ENCODE measurements around the gene KCNMA1. TPM values are rescaled to one million over a fixed set of nuclear protein-coding genes. Genes with fewer than 3 reads are reported as not detected.

The KCNMA1 gene
- total and polyA plus RNA-seq, 10 of the 15 experiments (the other 5 are each of a cell fraction or from before 2014, with no cell fraction given): 8.5 to 77.0 (median 21.3) TPM

- 14% methylated on average over 4 of the region's 4 CpGs for WGBS (ENCODE audit: insufficient coverage, insufficient replicate concordance, low lambda C conversion rate, missing lambda C conversion rate)
- H3K27ac ChIP-seq (ENCODE audit: control insufficient read depth, insufficient read depth): no peak overlapping the region
- in situ Hi-C loops (cut with MboI) (no loop called here), intact Hi-C loops (cut with micrococcal nuclease; ENCODE audit: unreplicated experiment) (no loop called here)
- no peaks in the 10 kb centered on the region for H3K27me3 ChIP-seq (replicated peaks in 1 of 2; ENCODE audit: control insufficient read depth in 2 of 2, insufficient read depth in 2 of 2, low read length in 1 of 2)
- no peak for FAIRE-seq
- CTCF ChIA-PET: interaction anchor here (0.9 to 4.8 kb wide), 9 partner anchors 8 to 81 kb away, joined by 3 to 34 read pairs (median 5); no protein-coding TSS in a partner anchor
- POLR2A ChIA-PET: no interaction called here
- H4K20me1 ChIP-seq (ENCODE audit: control insufficient read depth, insufficient read depth): no peaks in the 10 kb centered on the region
- no peak overlapping the region for H2AFZ ChIP-seq (ENCODE audit: control insufficient read depth, low read depth, low read length)
- SMC1A ChIA-PET (ENCODE audit: uncharacterized antibody, unreplicated experiment): interaction anchor here (0.6 to 2.4 kb wide), 12 partner anchors 9 to 1239 kb away, joined by 3 to 7 read pairs (median 4); no protein-coding TSS in a partner anchor
- no peak for TF ChIP-seq NFIC (IDR thresholded peaks at IDR 0.05; ENCODE audit: low read depth, low read length)
- no peak for TF ChIP-seq NKRF (conservative IDR thresholded peaks at IDR 0.05)
- TF ChIP-seq FOXK2 (IDR thresholded peaks at IDR 0.05): no peak
- no peak for TF ChIP-seq HDAC6 (IDR thresholded peaks at IDR 0.05; ENCODE audit: unreplicated experiment)
- TF ChIP-seq SUZ12 (IDR thresholded peaks at IDR 0.05; ENCODE audit: unreplicated experiment): no peak
- no peak overlapping the region for H3K4me2 ChIP-seq (ENCODE audit: control insufficient read depth, insufficient read depth)
- H3K9ac ChIP-seq (ENCODE audit: control insufficient read depth, insufficient read depth, low read length): no peak overlapping the region
- H3K4me1 ChIP-seq (ENCODE audit: control insufficient read depth, insufficient read depth, low read length): no peaks in the 10 kb centered on the region
- ATAC-seq: peak; percentile 22; the same call in 2 of the 3 replicates
- no peaks in the 10 kb centered on the region for H3K79me2 ChIP-seq (ENCODE audit: control insufficient read depth, insufficient read depth, low read length)
- no peak for DNase-seq (ENCODE audit: low read depth, low spot score)
- H3K9me3 ChIP-seq (replicated peaks; ENCODE audit: control insufficient read depth, insufficient read depth, low read length): no peaks in the 10 kb centered on the region
- H3K4me3 ChIP-seq: no peak overlapping the region
- RAD21 ChIA-PET (ENCODE audit: unreplicated experiment): interaction anchor here (0.8 to 1.0 kb wide), 3 partner anchors 19 to 132 kb away, joined by 3 to 5 read pairs (median 3); no protein-coding TSS in a partner anchor
- H3K36me3 ChIP-seq (ENCODE audit: control insufficient read depth in 2 of 2, insufficient read depth in 2 of 2, low read length in 1 of 2): no peaks in the 10 kb centered on the region
- BruUV-seq (replicated peaks): no TSS peak
Observed at GRCh38 chr10:77029777-77030717, 607.6 kb downstream of the KCNMA1 start.
